Immature natural killer cell (primary cell): ENCODE measurements around the gene BICRA. TPM values are rescaled to one million over a fixed set of nuclear protein-coding genes. Genes with fewer than 3 reads are reported as not detected.
A peak's percentile ranks its signal among the peaks of the same experiment; 100 is the strongest.
"Not testable (repeated sequence)": the region's sequence is repeated elsewhere in the genome, so short reads cannot be mapped to it uniquely, and the experiment has no call there.

ENCODE experiments used
- DNase-seq, 3 donors: peaks; one replicate each; pipeline ENCODE4 v3.0.0; 2022; ENCODE audit warnings: mixed read lengths in 1 of 3
- H3K27ac Mint-ChIP-seq, 6 donors: one replicate each; pipeline ENCODE4 v1.8.0; 2020; ENCODE audit warnings: mixed read lengths in 6 of 6, mild to moderate bottlenecking in 5 of 6, inconsistent platforms in 4 of 6, moderate library complexity in 3 of 6
- H3K27me3 Mint-ChIP-seq, 3 donors: one replicate each; pipeline ENCODE4 v1.8.0; 2020 to 2021; ENCODE audit warnings: low read depth in 3 of 3, mild to moderate bottlenecking in 3 of 3, mixed read lengths in 3 of 3, moderate library complexity in 3 of 3, inconsistent platforms in 1 of 3
- H3K36me3 Mint-ChIP-seq, 3 donors: one replicate each; pipeline ENCODE4 v1.8.0; 2020; ENCODE audit warnings: mixed read lengths in 3 of 3, inconsistent platforms in 2 of 3, mild to moderate bottlenecking in 2 of 3
- H3K4me1 Mint-ChIP-seq, 2 donors: one replicate each; pipeline ENCODE4 v1.8.0; 2020; ENCODE audit warnings: inconsistent platforms in 2 of 2, mild to moderate bottlenecking in 2 of 2, mixed read lengths in 2 of 2, moderate library complexity in 1 of 2
- H3K4me3 Mint-ChIP-seq, 5 donors: one replicate each; pipeline ENCODE4 v1.8.0; 2020; ENCODE audit warnings: mild to moderate bottlenecking in 5 of 5, mixed read lengths in 5 of 5, inconsistent platforms in 3 of 5, moderate library complexity in 3 of 5
- H3K9me3 Mint-ChIP-seq, 6 donors: one replicate each; pipeline ENCODE4 v1.8.0; 2020; ENCODE audit warnings: mild to moderate bottlenecking in 6 of 6, mixed read lengths in 6 of 6, inconsistent platforms in 4 of 6, moderate library complexity in 3 of 6
- polyA plus RNA-seq, 3 donors: library from polyadenylated mRNA; unstranded; fragments of 300-500 nt; fragmentation: Illumina TruSeq; gene quantifications; one replicate each; pipeline ENCODE4 v1.2.3, GENCODE V29; 2021

BICRA gene
- polyA plus RNA-seq, 3 donors from 2014 or later = 0.36 to 1.9 TPM; not detected in 1

- no peak for DNase-seq
- H3K4me3 Mint-ChIP-seq = no peak overlapping the region
- H3K4me1 Mint-ChIP-seq = no peaks in the 10 kb centered on the region
- no peaks in the 10 kb centered on the region for H3K9me3 Mint-ChIP-seq
- H3K27me3 Mint-ChIP-seq = peaks cover 3 to 6% (median 5%) of the 10 kb centered on the region in 3 donors
- H3K36me3 Mint-ChIP-seq = peaks cover 0 to 4% (median 0%) of the 10 kb centered on the region in 3 donors
- no peak overlapping the region for H3K27ac Mint-ChIP-seq
Observed at GRCh38 chr19:47735131-47735530, 126.2 kb downstream of the BICRA start.

- H3K4me3 Mint-ChIP-seq = no peak overlapping the region
- H3K27me3 Mint-ChIP-seq = peaks cover 5 to 16% (median 5%) of the 10 kb centered on the region in 3 donors
- peaks cover 8 to 20% of the 10 kb centered on the region in 2 donors for H3K4me1 Mint-ChIP-seq
- H3K36me3 Mint-ChIP-seq = peaks cover 0 to 4% (median 0%) of the 10 kb centered on the region in 3 donors
- no peak overlapping the region for H3K27ac Mint-ChIP-seq
- no peaks in the 10 kb centered on the region for H3K9me3 Mint-ChIP-seq
- no peak for DNase-seq
Observed at GRCh38 chr19:47740866-47741519, 132.1 kb downstream of the BICRA start.

- H3K27ac Mint-ChIP-seq = peak overlapping the region in 1 of 6 donors; percentile 3
- no peaks in the 10 kb centered on the region for H3K9me3 Mint-ChIP-seq
- peak overlapping the region in 2 of 5 donors; percentile 27 to 49 for H3K4me3 Mint-ChIP-seq
- H3K36me3 Mint-ChIP-seq = peaks cover 0 to 4% (median 0%) of the 10 kb centered on the region in 3 donors
- peaks cover 5 to 16% (median 5%) of the 10 kb centered on the region in 3 donors for H3K27me3 Mint-ChIP-seq
- DNase-seq = no peak
- H3K4me1 Mint-ChIP-seq = peaks cover 11 to 22% of the 10 kb centered on the region in 2 donors
Observed at GRCh38 chr19:47741544-47742140, 132.7 kb downstream of the BICRA start.

DNA sequence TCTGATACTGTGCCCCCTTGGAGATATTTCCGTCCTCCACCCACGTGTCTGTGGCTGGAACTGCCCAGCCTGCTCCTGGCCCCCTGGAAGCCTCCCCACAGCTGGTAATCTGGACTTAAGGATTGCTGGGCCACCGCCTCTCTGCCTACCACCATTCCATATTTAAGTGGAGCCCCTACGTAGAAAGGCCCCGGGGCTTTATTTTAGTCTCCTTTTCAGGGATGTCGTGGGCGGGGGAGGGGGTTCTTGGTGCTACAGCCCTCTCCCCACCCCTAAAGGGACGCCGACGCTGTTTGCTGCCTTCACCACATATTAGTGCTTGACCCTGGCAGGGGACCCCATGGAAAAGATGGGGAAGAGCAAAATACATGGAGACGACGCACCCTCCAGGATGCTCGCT is 133.7 kb downstream of the BICRA start:
- Mint-ChIP-seq H3K27ac (no peak overlapping the region), H3K4me3 (peak overlapping the region in 3 of 5 donors; percentile 14 to 27 (median 15)), H3K27me3 (peaks cover 5 to 16% (median 5%) of the 10 kb centered on the region in 3 donors), H3K9me3 (no peaks in the 10 kb centered on the region), H3K4me1 (peaks cover 17 to 26% of the 10 kb centered on the region in 2 donors), H3K36me3 (peaks cover 0 to 4% (median 0%) of the 10 kb centered on the region in 3 donors)
- DNase-seq = no peak

- Mint-ChIP-seq H3K27me3 (peaks cover 5 to 12% (median 9%) of the 10 kb centered on the region in 3 donors), H3K9me3 (no peaks in the 10 kb centered on the region), H3K4me1 (peaks cover 30 to 40% of the 10 kb centered on the region in 2 donors), H3K36me3 (peaks cover 8 to 9% (median 8%) of the 10 kb centered on the region in 3 donors), H3K27ac (peak within 1 kb of the TSS; percentile 96 to 100 (median 98)), H3K4me3 (peak within 1 kb of the TSS; percentile 95 to 99 (median 98))
- DNase-seq = peak; percentile 97 to 98 (median 97)
Observed at GRCh38 chr19:47745010-47745901, 136.3 kb downstream of the BICRA start, which contains the start of gene NOP53. Gene NOP53, plus strand, starts transcription at chr19:47745546. Its CDS starts 14 bp downstream, at chr19:47745560.

GRCh38 chr19:47746129-47746528 is 137.2 kb downstream of the BICRA start:
- Mint-ChIP-seq H3K27ac (peak overlapping the region; percentile 96 to 100 (median 98)), H3K4me3 (peak overlapping the region; percentile 95 to 99 (median 98))
- H3K36me3 Mint-ChIP-seq = not testable (repeated sequence)

GRCh38 chr19:47749326-47749725 is 140.4 kb downstream of the BICRA start:
- Mint-ChIP-seq H3K9me3 (no peaks in the 10 kb centered on the region), H3K27ac (peak overlapping the region in 3 of 6 donors; percentile 18 to 60 (median 32)), H3K4me3 (peak overlapping the region in 2 of 5 donors; percentile 2 to 18), H3K36me3 (peaks cover 16 to 19% (median 17%) of the 10 kb centered on the region in 3 donors), H3K4me1 (peaks cover 30 to 31% of the 10 kb centered on the region in 2 donors), H3K27me3 (peaks cover 5 to 14% (median 11%) of the 10 kb centered on the region in 3 donors)
- no peak for DNase-seq

More at GRCh38 chr19:47746129-47746528, 137.2 kb downstream of the BICRA start:
- H3K27me3 Mint-ChIP-seq, H3K9me3 Mint-ChIP-seq, DNase-seq: not testable (repeated sequence)
- H3K4me1 Mint-ChIP-seq = peaks cover 30 to 40% of the 10 kb centered on the region in 2 donors

GRCh38 chr19:47750752-47751151 is 141.8 kb downstream of the BICRA start:
- Mint-ChIP-seq H3K36me3 (peaks cover 12 to 19% (median 17%) of the 10 kb centered on the region in 3 donors), H3K4me3 (no peak overlapping the region), H3K9me3 (no peaks in the 10 kb centered on the region), H3K4me1 (peaks cover 20 to 22% of the 10 kb centered on the region in 2 donors), H3K27ac (peak overlapping the region in 1 of 6 donors; percentile 30), H3K27me3 (peaks cover 0 to 9% (median 7%) of the 10 kb centered on the region in 3 donors)
- no peak for DNase-seq

DNA sequence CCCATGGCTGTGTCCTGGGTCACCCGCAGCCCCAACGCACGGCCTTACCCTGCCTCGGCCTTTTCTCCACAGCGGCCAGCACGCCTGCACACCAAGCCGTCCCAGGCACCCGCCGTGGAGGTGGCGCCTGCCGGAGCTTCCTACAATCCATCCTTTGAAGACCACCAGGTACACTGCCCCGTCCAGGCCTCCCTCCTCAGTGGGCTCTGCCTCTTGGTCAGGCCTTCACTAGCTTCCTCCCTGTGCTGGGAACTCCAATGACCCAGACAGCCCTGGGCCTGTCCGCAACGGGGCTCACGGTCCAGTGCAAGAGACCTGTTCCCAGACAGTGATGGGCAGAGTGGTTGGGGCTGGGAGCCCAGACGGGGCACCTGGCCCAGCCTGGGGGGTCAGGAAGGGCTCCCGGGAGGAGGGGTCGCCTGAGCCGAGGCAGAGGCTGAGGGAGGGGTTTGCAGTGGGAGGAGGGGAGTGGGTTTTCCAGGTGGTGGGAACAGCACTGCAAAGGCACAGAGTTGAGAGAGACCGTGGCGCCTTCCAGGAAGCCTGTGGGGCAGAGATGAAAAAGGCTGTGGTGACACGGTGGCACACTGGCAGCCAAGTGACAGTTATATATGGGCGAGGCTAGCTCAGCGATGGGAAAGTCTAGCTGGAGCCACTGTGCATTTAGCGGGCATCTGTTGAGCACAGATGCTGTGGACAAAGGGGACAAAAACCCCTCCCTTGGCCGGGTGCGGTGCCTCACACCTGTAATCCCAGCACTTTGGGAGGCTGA is 143.7 kb downstream of the BICRA start:
- peaks cover 6 to 13% (median 11%) of the 10 kb centered on the region in 3 donors for H3K27me3 Mint-ChIP-seq
- DNase-seq = no peak
- H3K36me3 Mint-ChIP-seq = peaks cover 22 to 27% (median 23%) of the 10 kb centered on the region in 3 donors
- no peak overlapping the region for H3K4me3 Mint-ChIP-seq
- H3K27ac Mint-ChIP-seq = peak overlapping the region in 1 of 6 donors; percentile 28
- H3K4me1 Mint-ChIP-seq = peaks cover 13 to 14% of the 10 kb centered on the region in 2 donors
- H3K9me3 Mint-ChIP-seq = no peaks in the 10 kb centered on the region

Other genes starting within 250 kb of the BICRA start
- gene MEIS3, start 189.6 kb upstream of the BICRA start, polyA plus RNA-seq = not detected
- not detected for gene SLC8A2, start 137.2 kb upstream of the BICRA start, polyA plus RNA-seq
- 10 to 100 TPM in 1 of 3 donors, 1 to 10 TPM in 2; 5.0 to 25.7 (median 8.9) TPM for gene KPTN, start 124.9 kb upstream of the BICRA start, polyA plus RNA-seq
- gene NAPA, start 94.1 kb upstream of the BICRA start, polyA plus RNA-seq = 100 to 1,000 TPM; 114 to 177 (median 146) TPM
- gene ZNF541, start 36.0 kb upstream of the BICRA start, polyA plus RNA-seq = not detected
- gene EHD2, start 104.3 kb downstream of the BICRA start, polyA plus RNA-seq = not detected
- gene NOP53, start 136.4 kb downstream of the BICRA start, polyA plus RNA-seq = 100 to 1,000 TPM in 2 of 3 donors, 10 to 100 TPM in 1; 72.0 to 234 (median 101) TPM
- gene SELENOW, start 169.6 kb downstream of the BICRA start, polyA plus RNA-seq = 100 to 1,000 TPM; 294 to 618 (median 368) TPM
- not detected for gene TPRX1, start 195.4 kb downstream of the BICRA start, polyA plus RNA-seq
- gene CRX, start 212.8 kb downstream of the BICRA start, polyA plus RNA-seq = not detected